Fibroblast of lung (primary cell): ENCODE measurements around the gene CTNND2. TPM values are rescaled to one million over a fixed set of nuclear protein-coding genes. Genes with fewer than 3 reads are reported as not detected.

Source experiments
- DNase-seq, 2 donors: peaks; one replicate each; pipeline versions ENCODE4 v3.0.0 to v3.0.0-alpha.2; 2010; ENCODE audit warnings: low read depth in 2 of 2
- H2AFZ ChIP-seq: 2 replicates; pipeline ENCODE4 v1.5.1; 2012; ENCODE audit warnings: low read length, control low read depth, inconsistent platforms
- H3K27ac ChIP-seq: 2 replicates; pipeline ENCODE4 v1.5.1; 2011; ENCODE audit warnings: low read length, control low read depth; ENCODE audit not compliant: insufficient read depth
- H3K27me3 ChIP-seq: 2 replicates; pipeline ENCODE4 v1.5.1; 2011; ENCODE audit warnings: mild to moderate bottlenecking, low read length; ENCODE audit not compliant: control insufficient read depth, insufficient read depth
- H3K36me3 ChIP-seq: 2 replicates; pipeline ENCODE4 v1.5.1; 2011; ENCODE audit warnings: low read length; ENCODE audit not compliant: control insufficient read depth, insufficient read depth
- H3K4me1 ChIP-seq: 2 replicates; pipeline ENCODE4 v1.5.1; 2011; ENCODE audit warnings: low read length; ENCODE audit not compliant: control insufficient read depth, insufficient read depth; ENCODE audit errors: extremely low read depth
- H3K4me2 ChIP-seq: 2 replicates; pipeline ENCODE4 v1.5.1; 2011; ENCODE audit warnings: low read length, control low read depth; ENCODE audit not compliant: insufficient read depth; ENCODE audit errors: extremely low read depth
- H3K4me3 ChIP-seq, 4 experiments: fragments of 200-600 bp in 1 of 4; sonication (generic) in 1 of 4; replicated peaks in 1 of 4; 2 replicates each; pipeline ENCODE4 v1.5.1; 2011 to 2016; ENCODE audit warnings: low read length in 4 of 4, low read depth in 3 of 4, mild to moderate bottlenecking in 3 of 4, control low read depth in 2 of 4, inconsistent platforms in 1 of 4, mixed read lengths in 1 of 4; ENCODE audit not compliant: insufficient read depth in 1 of 4; ENCODE audit errors: control extremely low read depth in 1 of 4
- H3K79me2 ChIP-seq: 2 replicates; pipeline ENCODE4 v1.5.1; 2012; ENCODE audit warnings: mild to moderate bottlenecking, low read length, inconsistent platforms; ENCODE audit not compliant: control insufficient read depth, insufficient read depth
- H3K9ac ChIP-seq: 2 replicates; pipeline ENCODE4 v1.5.1; 2011; ENCODE audit warnings: mild to moderate bottlenecking, low read length, control low read depth; ENCODE audit not compliant: insufficient read depth
- H3K9me3 ChIP-seq: 2 replicates; pipeline ENCODE4 v1.5.1; 2012; ENCODE audit warnings: low read depth, low read length; ENCODE audit not compliant: control insufficient read depth, insufficient read depth
- H4K20me1 ChIP-seq: 2 replicates; pipeline ENCODE4 v1.5.1; 2011; ENCODE audit warnings: low read length; ENCODE audit not compliant: control insufficient read depth, insufficient read depth; ENCODE audit errors: extremely low read depth
- EZH2 ChIP-seq: IDR thresholded peaks from 2 replicates; pipeline ENCODE4 v1.5.1; 2012; ENCODE audit warnings: low read length, control low read depth, mild to moderate bottlenecking; ENCODE audit errors: missing control alignments
- polyA plus RNA-seq, 2 donors: library from polyadenylated mRNA; depleted of rRNA in 1 of 2; stranded (reverse) in 1 of 2; unstranded in 1 of 2; fragments of >200 nt; gene quantifications; 2 replicates each; pipeline ENCODE4 v1.2.1, GENCODE V29; 2011 to 2012; ENCODE audit warnings: missing spikeins in 1 of 2
- total RNA-seq: library from RNA; depleted of rRNA; stranded (reverse); fragments of >200 nt; gene quantifications from 2 replicates; pipeline ENCODE4 v1.2.1, GENCODE V29; 2014
- TF ChIP-seq, protein P1 (sequence below), 2 donors: IDR thresholded peaks in 1 of 2; conservative IDR thresholded peaks in 1 of 2; 1 replicate in 1 of 2; 2 replicates in 1 of 2; pipeline ENCODE4 v1.5.1; 2011 to 2012; ENCODE audit warnings: low read length in 2 of 2, control low read depth in 1 of 2, inconsistent platforms in 1 of 2, low read depth in 1 of 2, mild to moderate bottlenecking in 1 of 2

Gene CTNND2
- total and polyA plus RNA-seq, 2 donors (not counting 1 experiment from before 2014, with no cell fraction given): not detected

DNA sequence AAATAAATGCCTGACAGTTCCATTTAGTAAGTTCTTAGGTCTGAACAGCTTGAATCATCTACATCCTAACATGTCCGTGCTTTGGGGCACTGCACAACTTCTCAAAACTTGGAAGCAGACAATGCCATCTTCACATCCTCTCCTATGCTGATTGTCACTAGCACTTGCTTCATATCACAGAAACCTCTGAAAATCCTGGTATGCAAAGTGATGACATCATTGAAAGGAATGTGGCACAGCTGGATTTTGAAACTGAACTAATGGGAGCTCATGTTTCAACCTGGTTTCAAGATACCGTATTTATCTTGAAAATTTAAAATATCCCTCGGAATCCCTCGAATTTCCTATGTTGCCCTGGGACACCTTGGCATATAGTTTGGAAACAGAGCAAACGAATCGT is 653.0 kb downstream of the CTNND2 start:
- H3K4me2 ChIP-seq: no peak overlapping the region
- TF ChIP-seq EZH2: no peak
- TF ChIP-seq, protein P1, sequence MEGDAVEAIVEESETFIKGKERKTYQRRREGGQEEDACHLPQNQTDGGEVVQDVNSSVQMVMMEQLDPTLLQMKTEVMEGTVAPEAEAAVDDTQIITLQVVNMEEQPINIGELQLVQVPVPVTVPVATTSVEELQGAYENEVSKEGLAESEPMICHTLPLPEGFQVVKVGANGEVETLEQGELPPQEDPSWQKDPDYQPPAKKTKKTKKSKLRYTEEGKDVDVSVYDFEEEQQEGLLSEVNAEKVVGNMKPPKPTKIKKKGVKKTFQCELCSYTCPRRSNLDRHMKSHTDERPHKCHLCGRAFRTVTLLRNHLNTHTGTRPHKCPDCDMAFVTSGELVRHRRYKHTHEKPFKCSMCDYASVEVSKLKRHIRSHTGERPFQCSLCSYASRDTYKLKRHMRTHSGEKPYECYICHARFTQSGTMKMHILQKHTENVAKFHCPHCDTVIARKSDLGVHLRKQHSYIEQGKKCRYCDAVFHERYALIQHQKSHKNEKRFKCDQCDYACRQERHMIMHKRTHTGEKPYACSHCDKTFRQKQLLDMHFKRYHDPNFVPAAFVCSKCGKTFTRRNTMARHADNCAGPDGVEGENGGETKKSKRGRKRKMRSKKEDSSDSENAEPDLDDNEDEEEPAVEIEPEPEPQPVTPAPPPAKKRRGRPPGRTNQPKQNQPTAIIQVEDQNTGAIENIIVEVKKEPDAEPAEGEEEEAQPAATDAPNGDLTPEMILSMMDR (conservative IDR thresholded peaks at IDR 0.05 in 1 of 2, IDR thresholded peaks at IDR 0.05 in 1 of 2; ENCODE audit: low read depth in 1 of 2, low read length in 2 of 2): no peak
- H3K9ac ChIP-seq: no peak overlapping the region

DNA sequence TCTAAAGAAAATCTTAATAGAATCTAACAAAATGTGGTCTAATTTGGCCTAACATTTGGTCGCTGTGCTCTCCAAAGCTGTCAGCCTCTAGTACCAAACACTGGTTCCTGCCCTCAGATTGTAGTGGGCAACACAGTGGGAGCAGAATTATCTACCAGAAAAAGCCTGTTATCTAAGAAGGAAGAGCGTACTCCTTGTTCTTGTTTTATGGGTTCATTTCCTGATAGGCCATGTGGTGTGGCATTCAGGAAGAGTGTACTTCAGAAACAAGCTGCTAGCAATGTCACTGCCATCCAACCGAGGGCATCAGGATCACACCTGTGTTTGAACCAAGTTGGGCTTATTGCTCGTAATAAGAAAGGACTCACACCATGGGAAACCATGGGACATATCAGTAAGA is 655.3 kb downstream of the CTNND2 start:
- Histone ChIP-seq H3K9ac (no peak overlapping the region), H3K4me1 (no peaks in the 10 kb centered on the region), H3K27ac (no peak overlapping the region), H3K4me2 (no peak overlapping the region), H3K79me2 (no peaks in the 10 kb centered on the region), H3K27me3 (no peaks in the 10 kb centered on the region), H3K9me3 (no peaks in the 10 kb centered on the region), H2AFZ (no peak overlapping the region), H3K4me3 (no peak overlapping the region), H4K20me1 (no peaks in the 10 kb centered on the region), H3K36me3 (no peaks in the 10 kb centered on the region)
- no peak for TF ChIP-seq EZH2
- TF ChIP-seq, protein P1 (conservative IDR thresholded peaks at IDR 0.05 in 1 of 2, IDR thresholded peaks at IDR 0.05 in 1 of 2; ENCODE audit: low read depth in 1 of 2, low read length in 2 of 2): no peak
- no peak for DNase-seq

More for the DNA sequence above, 653.0 kb downstream of the CTNND2 start:
- peak; percentile 4 to 57 for DNase-seq
- no peaks in the 10 kb centered on the region for H3K27me3 ChIP-seq
- no peaks in the 10 kb centered on the region for H4K20me1 ChIP-seq
- no peaks in the 10 kb centered on the region for H3K36me3 ChIP-seq
- H3K4me3 ChIP-seq: no peak overlapping the region
- H3K27ac ChIP-seq: no peak overlapping the region
- H3K79me2 ChIP-seq: no peaks in the 10 kb centered on the region
- H3K9me3 ChIP-seq: no peaks in the 10 kb centered on the region
- no peak overlapping the region for H2AFZ ChIP-seq
- H3K4me1 ChIP-seq: no peaks in the 10 kb centered on the region

DNA sequence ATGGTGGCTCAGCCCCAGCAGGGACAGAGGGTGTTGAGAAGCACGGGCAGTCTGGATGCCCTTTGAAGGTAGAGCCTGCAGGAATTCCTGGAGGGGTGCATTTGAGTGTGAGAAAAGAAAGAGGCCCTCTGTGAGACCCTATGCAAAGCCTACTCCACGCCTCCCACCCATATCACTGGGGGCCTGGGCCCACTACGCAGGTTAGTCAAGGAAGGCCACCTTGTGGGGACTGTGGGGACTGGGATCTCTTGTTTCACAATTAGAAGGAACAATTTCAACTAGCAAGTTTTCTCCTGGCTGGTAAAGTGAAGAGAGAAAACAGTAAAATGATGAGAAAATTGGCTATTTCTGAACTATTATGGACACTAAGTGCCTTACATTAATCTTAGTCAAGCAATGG is 657.0 kb downstream of the CTNND2 start:
- TF ChIP-seq EZH2: no peak
- TF ChIP-seq, protein P1 (conservative IDR thresholded peaks at IDR 0.05 in 1 of 2, IDR thresholded peaks at IDR 0.05 in 1 of 2; ENCODE audit: low read depth in 1 of 2, low read length in 2 of 2): no peak
- no peaks in the 10 kb centered on the region for H3K4me1 ChIP-seq
- no peaks in the 10 kb centered on the region for H3K36me3 ChIP-seq

More for the DNA sequence above, 657.0 kb downstream of the CTNND2 start:
- Histone ChIP-seq H3K27me3 (no peaks in the 10 kb centered on the region), H3K9me3 (no peaks in the 10 kb centered on the region), H2AFZ (no peak overlapping the region), H3K4me2 (no peak overlapping the region), H4K20me1 (no peaks in the 10 kb centered on the region), H3K4me3 (no peak overlapping the region), H3K79me2 (no peaks in the 10 kb centered on the region), H3K27ac (no peak overlapping the region), H3K9ac (no peak overlapping the region)
- DNase-seq: no peak
